ENCODE data around the gene C1QL1.

- TF ChIP-seq CTCF (IDR thresholded peaks at IDR 0.05; ENCODE audit: low read depth, low read length) (no peak), EZH2phosphoT487 (IDR thresholded peaks at IDR 0.05; ENCODE audit: low read depth) (no peak)
These were observed 41.8 kb upstream of the C1QL1 start for GRCh38 chr17:45009676-45010467.
